HAP-1 (cell line): ENCODE measurements around the gene MCM8.
"Not testable (repeated sequence)": the region's sequence is repeated elsewhere in the genome, so short reads cannot be mapped to it uniquely, and the experiment has no call there.

Experiments
- DNase-seq, 2 experiments: peaks; one replicate each; pipeline ENCODE4 v3.0.0-alpha.2; 2016 to 2020; ENCODE audit warnings: low spot score in 2 of 2
- H3K27me3 ChIP-seq: fragments of 250-450 bp; sonication (Bioruptor Pico); 2 replicates; pipeline ENCODE4 v1.5.1; 2020; ENCODE audit warnings: low read depth, mild to moderate bottlenecking, moderate library complexity
- H3K36me3 ChIP-seq: fragments of 250-450 bp; sonication (Bioruptor Pico); replicated peaks from 2 replicates; pipeline ENCODE4 v1.5.1; 2020; ENCODE audit warnings: mild to moderate bottlenecking
- H3K4me1 ChIP-seq: fragments of 250-450 bp; sonication (Bioruptor Pico); 2 replicates; pipeline ENCODE4 v1.5.1; 2020; ENCODE audit warnings: mild to moderate bottlenecking
- H3K4me3 ChIP-seq: fragments of 250-450 bp; sonication (Bioruptor Pico); 2 replicates; pipeline ENCODE4 v1.5.1; 2020; ENCODE audit warnings: mild to moderate bottlenecking, moderate library complexity
- H3K9me3 ChIP-seq: fragments of 250-450 bp; sonication (Bioruptor Pico); 2 replicates; pipeline ENCODE4 v1.5.1; 2020; ENCODE audit warnings: mild to moderate bottlenecking, moderate library complexity
- in situ Hi-C: fragments of 300-500 bp; cut with MboI; formaldehyde crosslinking; loops from 3 replicates; pipeline ENCODE4 v1.14.3; 2020; ENCODE audit warnings: low sequenced_read_pairs, inconsistent platforms, mixed read lengths

The MCM8 gene

GRCh38 chr20:6029538-6029937 lies 79.1 kb downstream of the MCM8 start:
- H3K36me3 ChIP-seq, result peaks cover 25% of the 10 kb centered on the region
- H3K27me3 ChIP-seq, result no peaks in the 10 kb centered on the region
- in situ Hi-C loops, result no loop called here
- H3K4me3 ChIP-seq, result no peak overlapping the region
- DNase-seq, result no peak
- no peaks in the 10 kb centered on the region for H3K4me1 ChIP-seq
- H3K9me3 ChIP-seq, result peaks cover 6% of the 10 kb centered on the region; the same call in 1 of the 2 replicates

- Histone ChIP-seq H3K27me3 (no peaks in the 10 kb centered on the region), H3K36me3 (peaks cover 22% of the 10 kb centered on the region), H3K4me3 (no peak overlapping the region), H3K4me1 (no peaks in the 10 kb centered on the region), H3K9me3 (no peaks in the 10 kb centered on the region)
- DNase-seq, result no peak
- in situ Hi-C loops, result no loop called here
Observed at GRCh38 chr20:6030453-6031080, 80.1 kb downstream of the MCM8 start.

GRCh38 chr20:6032907-6033306 lies 82.5 kb downstream of the MCM8 start:
- H3K9me3 ChIP-seq, H3K4me1 ChIP-seq, DNase-seq, in situ Hi-C loops, H3K27me3 ChIP-seq, H3K4me3 ChIP-seq: not testable (repeated sequence)
- peaks cover 26% of the 10 kb centered on the region for H3K36me3 ChIP-seq

GRCh38 chr20:6034134-6034969 lies 83.9 kb downstream of the MCM8 start:
- in situ Hi-C loops, result no loop called here
- Histone ChIP-seq H3K27me3 (no peaks in the 10 kb centered on the region), H3K4me1 (peaks cover 17% of the 10 kb centered on the region), H3K4me3 (no peak overlapping the region), H3K9me3 (no peaks in the 10 kb centered on the region; the same call in 1 of the 2 replicates), H3K36me3 (peaks cover 23% of the 10 kb centered on the region)
- DNase-seq, result no peak

- H3K27me3 ChIP-seq, result no peaks in the 10 kb centered on the region
- H3K9me3 ChIP-seq, result no peaks in the 10 kb centered on the region; the same call in 1 of the 2 replicates
- no peak overlapping the region for H3K4me3 ChIP-seq
- H3K4me1 ChIP-seq, result peaks cover 18% of the 10 kb centered on the region
- H3K36me3 ChIP-seq, result peaks cover 40% of the 10 kb centered on the region
- no peak for DNase-seq
- in situ Hi-C loops, result no loop called here
Observed at GRCh38 chr20:6036213-6036612, 85.8 kb downstream of the MCM8 start.

- no peaks in the 10 kb centered on the region for H3K27me3 ChIP-seq
- H3K36me3 ChIP-seq, result peaks cover 41% of the 10 kb centered on the region
- in situ Hi-C loops, result no loop called here
- no peaks in the 10 kb centered on the region; the same call in 1 of the 2 replicates for H3K9me3 ChIP-seq
- H3K4me1 ChIP-seq, result peaks cover 18% of the 10 kb centered on the region
- DNase-seq, result no peak
- no peak overlapping the region for H3K4me3 ChIP-seq
Observed at GRCh38 chr20:6037082-6037481, 86.6 kb downstream of the MCM8 start.

GRCh38 chr20:6038256-6038655 lies 87.8 kb downstream of the MCM8 start:
- DNase-seq, result peak; percentile 58 to 66
- peaks cover 41% of the 10 kb centered on the region for H3K36me3 ChIP-seq
- in situ Hi-C loops, result no loop called here

GRCh38 chr20:6039766-6040165 lies 89.3 kb downstream of the MCM8 start:
- Histone ChIP-seq H3K36me3 (peaks cover 34% of the 10 kb centered on the region), H3K4me3 (no peak overlapping the region), H3K9me3 (no peaks in the 10 kb centered on the region; the same call in 1 of the 2 replicates), H3K4me1 (peaks cover 18% of the 10 kb centered on the region), H3K27me3 (no peaks in the 10 kb centered on the region)
- no peak for DNase-seq
- in situ Hi-C loops, result no loop called here

More at GRCh38 chr20:6038256-6038655, 87.8 kb downstream of the MCM8 start:
- H3K4me3 ChIP-seq, result no peak overlapping the region
- H3K27me3 ChIP-seq, result no peaks in the 10 kb centered on the region
- peaks cover 18% of the 10 kb centered on the region for H3K4me1 ChIP-seq
- no peaks in the 10 kb centered on the region; the same call in 1 of the 2 replicates for H3K9me3 ChIP-seq

GRCh38 chr20:6040540-6040939 lies 90.1 kb downstream of the MCM8 start:
- H3K36me3 ChIP-seq, result peaks cover 29% of the 10 kb centered on the region
- no peaks in the 10 kb centered on the region for H3K27me3 ChIP-seq
- in situ Hi-C loops, result no loop called here
- DNase-seq, result no peak
- H3K4me1 ChIP-seq, result peaks cover 18% of the 10 kb centered on the region
- H3K9me3 ChIP-seq, result no peaks in the 10 kb centered on the region; the same call in 1 of the 2 replicates
- no peak overlapping the region for H3K4me3 ChIP-seq

- Histone ChIP-seq H3K9me3 (no peaks in the 10 kb centered on the region; the same call in 1 of the 2 replicates), H3K4me3 (no peak overlapping the region), H3K27me3 (no peaks in the 10 kb centered on the region), H3K36me3 (peaks cover 29% of the 10 kb centered on the region), H3K4me1 (peaks cover 18% of the 10 kb centered on the region)
- in situ Hi-C loops, result no loop called here
- no peak for DNase-seq
Observed at GRCh38 chr20:6040958-6041807, 90.7 kb downstream of the MCM8 start.

GRCh38 chr20:6041808-6042265 lies 91.4 kb downstream of the MCM8 start:
- Histone ChIP-seq H3K4me3 (no peak overlapping the region), H3K4me1 (peaks cover 18% of the 10 kb centered on the region), H3K27me3 (no peaks in the 10 kb centered on the region), H3K36me3 (peaks cover 28% of the 10 kb centered on the region), H3K9me3 (no peaks in the 10 kb centered on the region; the same call in 1 of the 2 replicates)
- in situ Hi-C loops, result no loop called here
- DNase-seq, result no peak

- H3K36me3 ChIP-seq, result peaks cover 17% of the 10 kb centered on the region
- in situ Hi-C loops, result no loop called here
- no peak overlapping the region for H3K4me3 ChIP-seq
- H3K27me3 ChIP-seq, result no peaks in the 10 kb centered on the region
- no peak for DNase-seq
- peaks cover 4% of the 10 kb centered on the region for H3K4me1 ChIP-seq
- no peaks in the 10 kb centered on the region for H3K9me3 ChIP-seq
Observed at GRCh38 chr20:6044115-6044514, 93.7 kb downstream of the MCM8 start.

GRCh38 chr20:6045566-6045965 lies 95.1 kb downstream of the MCM8 start:
- H3K27me3 ChIP-seq, result 0 out of 2 replicates have a peak, but pooled peaks cover 1% of the 10 kb centered on the region
- H3K4me1 ChIP-seq, result no peaks in the 10 kb centered on the region
- in situ Hi-C loops, result no loop called here
- DNase-seq, result no peak
- no peaks in the 10 kb centered on the region for H3K9me3 ChIP-seq
- H3K4me3 ChIP-seq, result no peak overlapping the region
- peaks cover 7% of the 10 kb centered on the region for H3K36me3 ChIP-seq
